Endothelial cell of umbilical vein (primary cell): Measurements from ENCODE around the gene SLC36A2. TPM values are rescaled to one million over a fixed set of nuclear protein-coding genes. Genes with fewer than 3 reads are reported as not detected.

Source experiments
- BruUV-seq: library from RNA; stranded (reverse); fragments of 400-500 nt; replicated peaks from 2 replicates; lab custom pipeline; 2021; lab: Mats Ljungman, UMichigan
- CTCF ChIA-PET: fragments of 300-600, 350-600 bp; sonication (Branson Sonifier 250); formaldehyde crosslinking; loops from one replicate; lab custom pipeline; 2021; ENCODE audit warnings: antibody characterized with exemption, inconsistent platforms; lab: Charles Lee
- POLR2A ChIA-PET: fragments of 300-600, 350-600 bp; sonication (Branson Sonifier 250); formaldehyde crosslinking; loops from one replicate; lab custom pipeline; 2021; ENCODE audit warnings: antibody characterized with exemption, inconsistent platforms; lab: Charles Lee
- DNase-seq: peaks from one replicate; pipeline ENCODE4 v3.0.0-alpha.2; 2011; ENCODE audit warnings: low read depth, low spot score
- FAIRE-seq: peaks from 2 replicates; lab custom pipeline; 2011; peaks lifted over from hg19 to GRCh38; lab: Jason Lieb, UNC
- H2AFZ ChIP-seq: 2 replicates; pipeline ENCODE4 v1.6.0; 2012; ENCODE audit warnings: low read depth, low read length, control low read depth, inconsistent platforms
- H3K27ac ChIP-seq: 2 replicates; pipeline ENCODE4 v1.5.1; 2011; ENCODE audit warnings: low read depth, mild to moderate bottlenecking, control low read depth, low read length, moderate library complexity; ENCODE audit not compliant: insufficient read depth
- H3K27me3 ChIP-seq, 2 experiments: 2 replicates each; pipeline versions ENCODE4 v1.6.0 to v1.6.1; 2011; ENCODE audit warnings: low read length in 2 of 2, mixed read lengths in 1 of 2; ENCODE audit not compliant: control insufficient read depth in 2 of 2, insufficient read depth in 2 of 2
- H3K36me3 ChIP-seq, 2 experiments: 2 replicates in 1 of 2; 3 replicates in 1 of 2; pipeline ENCODE4 v1.5.1; 2011; ENCODE audit warnings: low read length in 2 of 2, mild to moderate bottlenecking in 1 of 2, moderate library complexity in 1 of 2; ENCODE audit not compliant: control insufficient read depth in 2 of 2, insufficient read depth in 2 of 2; ENCODE audit errors: extremely low read depth in 1 of 2
- H3K4me1 ChIP-seq: 3 replicates; pipeline ENCODE4 v1.5.1; 2011; ENCODE audit warnings: mild to moderate bottlenecking, low read length; ENCODE audit not compliant: control insufficient read depth, insufficient read depth; ENCODE audit errors: extremely low read depth
- H3K4me2 ChIP-seq: 2 replicates; pipeline ENCODE4 v1.6.1; 2011; ENCODE audit warnings: low read length, control low read depth, mixed read lengths; ENCODE audit not compliant: insufficient read depth
- H3K4me3 ChIP-seq, 3 experiments: fragments of 200-600 bp in 1 of 3; sonication (generic), shearing (Covaris generic) in 1 of 3; replicated peaks in 1 of 3; 2 replicates each; pipeline ENCODE4 v1.5.1; 2011 to 2016; ENCODE audit warnings: control low read depth in 3 of 3, low read length in 3 of 3, mild to moderate bottlenecking in 2 of 3, inconsistent platforms in 1 of 3, low read depth in 1 of 3, moderate library complexity in 1 of 3; ENCODE audit not compliant: insufficient read depth in 1 of 3
- H3K79me2 ChIP-seq: 2 replicates; pipeline ENCODE4 v1.6.0; 2012; ENCODE audit warnings: low read length, inconsistent platforms; ENCODE audit not compliant: control insufficient read depth, insufficient read depth
- H3K9ac ChIP-seq: replicated peaks from 2 replicates; pipeline ENCODE3; 2011; ENCODE audit warnings: low read length, control low read depth; ENCODE audit not compliant: insufficient read depth; ENCODE audit errors: extremely low read depth
- H3K9me1 ChIP-seq: replicated peaks from 3 replicates; pipeline ENCODE4 v1.6.0; 2011; ENCODE audit warnings: mild to moderate bottlenecking, low read length; ENCODE audit not compliant: control insufficient read depth, insufficient read depth; ENCODE audit errors: extremely low read depth
- H3K9me3 ChIP-seq: replicated peaks from 2 replicates; pipeline ENCODE4 v1.5.1; 2012; ENCODE audit warnings: low read length, inconsistent platforms; ENCODE audit not compliant: control insufficient read depth, insufficient read depth
- H4K20me1 ChIP-seq: replicated peaks from 2 replicates; pipeline ENCODE3; 2011; ENCODE audit warnings: mild to moderate bottlenecking, low read length; ENCODE audit not compliant: control insufficient read depth, insufficient read depth; ENCODE audit errors: extremely low read depth
- EZH2 ChIP-seq: IDR thresholded peaks from 2 replicates; pipeline ENCODE4 v1.6.1; 2012; ENCODE audit warnings: borderline replicate concordance, low read depth, mild to moderate bottlenecking, moderate library complexity, low read length, inconsistent platforms; ENCODE audit not compliant: severe bottlenecking
- FOS ChIP-seq: IDR thresholded peaks from 2 replicates; pipeline ENCODE4 v1.6.1; 2011; ENCODE audit warnings: mild to moderate bottlenecking, low read length, moderate library complexity, borderline replicate concordance; ENCODE audit not compliant: insufficient read depth
- GATA2 ChIP-seq: IDR thresholded peaks from 2 replicates; pipeline ENCODE4 v1.7.0; 2011; ENCODE audit warnings: low read depth, mild to moderate bottlenecking, moderate library complexity, mixed read lengths, low read length; ENCODE audit not compliant: insufficient read length, insufficient read depth
- JUN ChIP-seq: IDR thresholded peaks from 2 replicates; pipeline ENCODE4 v1.6.1; 2011; ENCODE audit warnings: borderline replicate concordance, low read depth; ENCODE audit not compliant: insufficient read length, insufficient read depth
- MYC ChIP-seq: IDR thresholded peaks from one replicate; pipeline ENCODE4 v1.6.1; 2011; ENCODE audit warnings: mild to moderate bottlenecking, low read depth, low read length
- POLR2A ChIP-seq: IDR thresholded peaks from 2 replicates; pipeline ENCODE4 v1.6.1; 2012; ENCODE audit warnings: low read depth, mild to moderate bottlenecking, control low read depth, low read length
- POLR2AphosphoS5 ChIP-seq: IDR thresholded peaks from 2 replicates; pipeline ENCODE4 v1.6.1; 2012; ENCODE audit warnings: low read depth, mild to moderate bottlenecking, control low read depth, low read length, moderate library complexity; ENCODE audit not compliant: insufficient read depth
- dilution Hi-C: fragments of 300-500 bp; cut with MboI; formaldehyde crosslinking; loops from one replicate; pipeline ENCODE4 v1.15.0; 2019; ENCODE audit warnings: low sequenced_read_pairs; ENCODE audit not compliant: extremely low pct_ligation_motif_present
- intact Hi-C: fragments of 100-400 bp; cut with micrococcal nuclease; formaldehyde crosslinking; loops from one replicate; pipeline ENCODE4 v1.10.0; 2022
- polyA plus RNA-seq, 4 experiments: library from polyadenylated mRNA; depleted of rRNA in 3 of 4; stranded (reverse) in 3 of 4; unstranded in 1 of 4; fragments of >200 nt; gene quantifications; 2 replicates each; pipeline versions ENCODE4 v1.2.1 to v1.2.3, GENCODE V29; 2011 to 2012; ENCODE audit warnings: missing spikeins in 1 of 4
- total RNA-seq: library from RNA; stranded (reverse); gene quantifications from 2 replicates; pipeline ENCODE4 v1.2.3, GENCODE V29; 2021
- TF ChIP-seq, protein P1 (sequence below), 2 donors: IDR thresholded peaks; 1 replicate in 1 of 2; 2 replicates in 1 of 2; pipeline ENCODE4 v1.5.1; 2011; ENCODE audit warnings: low read length in 2 of 2, mild to moderate bottlenecking in 2 of 2, moderate library complexity in 2 of 2, control low read depth in 1 of 2, inconsistent platforms in 1 of 2, low read depth in 1 of 2; ENCODE audit not compliant: insufficient read depth in 1 of 2; ENCODE audit errors: extremely low read depth in 1 of 2
- TF ChIP-seq, protein P2 (sequence below): IDR thresholded peaks from 2 replicates; pipeline ENCODE4 v1.6.1; 2011; ENCODE audit not compliant: insufficient read depth, insufficient read length

The SLC36A2 gene
- total and polyA plus RNA-seq, 2 donors (not counting 3 experiments of a cell fraction or from before 2014, with no cell fraction given), result not detected

DNA sequence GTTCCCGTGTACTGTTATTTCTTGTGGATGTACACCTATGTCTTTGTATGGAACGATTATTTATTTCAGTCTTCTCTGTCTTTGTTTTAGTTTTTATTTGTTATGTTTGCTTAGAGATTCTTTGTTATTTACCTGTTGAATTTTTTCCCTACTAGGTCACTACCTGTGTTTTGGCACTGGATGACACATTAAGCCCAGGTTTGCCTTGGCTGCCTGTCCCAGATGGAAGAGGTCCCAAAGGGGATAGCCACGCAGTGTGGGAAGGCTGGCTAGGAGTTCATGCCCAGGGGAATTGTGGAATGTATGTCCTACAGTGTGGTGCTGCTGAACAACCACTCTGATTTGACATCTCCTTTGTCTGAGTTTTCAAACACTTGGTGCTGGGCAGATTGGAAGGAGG lies 15.6 kb upstream of the SLC36A2 start:
- H2AFZ ChIP-seq, result no peak overlapping the region
- no peak overlapping the region for H3K9ac ChIP-seq
- no peaks in the 10 kb centered on the region for H3K36me3 ChIP-seq
- no peaks in the 10 kb centered on the region for H3K79me2 ChIP-seq
- no peaks in the 10 kb centered on the region for H4K20me1 ChIP-seq
- intact Hi-C loops (no loop called here), dilution Hi-C loops (no loop called here)
- H3K27ac ChIP-seq, result no peak overlapping the region
- no peaks in the 10 kb centered on the region for H3K9me3 ChIP-seq
- ChIA-PET POLR2A (no interaction called here), CTCF (no interaction called here)
- H3K9me1 ChIP-seq, result no peaks in the 10 kb centered on the region
- H3K4me2 ChIP-seq, result no peak overlapping the region
- no peaks in the 10 kb centered on the region for H3K27me3 ChIP-seq
- no peak overlapping the region for H3K4me3 ChIP-seq
- DNase-seq, result no peak
- H3K4me1 ChIP-seq, result no peaks in the 10 kb centered on the region
- BruUV-seq, result no TSS peak
- no peak for FAIRE-seq
- TF ChIP-seq JUN (no peak), POLR2A (no peak), EZH2 (no peak), MYC (no peak), POLR2AphosphoS5 (no peak), FOS (no peak), GATA2 (no peak)
- TF ChIP-seq, protein P1, sequence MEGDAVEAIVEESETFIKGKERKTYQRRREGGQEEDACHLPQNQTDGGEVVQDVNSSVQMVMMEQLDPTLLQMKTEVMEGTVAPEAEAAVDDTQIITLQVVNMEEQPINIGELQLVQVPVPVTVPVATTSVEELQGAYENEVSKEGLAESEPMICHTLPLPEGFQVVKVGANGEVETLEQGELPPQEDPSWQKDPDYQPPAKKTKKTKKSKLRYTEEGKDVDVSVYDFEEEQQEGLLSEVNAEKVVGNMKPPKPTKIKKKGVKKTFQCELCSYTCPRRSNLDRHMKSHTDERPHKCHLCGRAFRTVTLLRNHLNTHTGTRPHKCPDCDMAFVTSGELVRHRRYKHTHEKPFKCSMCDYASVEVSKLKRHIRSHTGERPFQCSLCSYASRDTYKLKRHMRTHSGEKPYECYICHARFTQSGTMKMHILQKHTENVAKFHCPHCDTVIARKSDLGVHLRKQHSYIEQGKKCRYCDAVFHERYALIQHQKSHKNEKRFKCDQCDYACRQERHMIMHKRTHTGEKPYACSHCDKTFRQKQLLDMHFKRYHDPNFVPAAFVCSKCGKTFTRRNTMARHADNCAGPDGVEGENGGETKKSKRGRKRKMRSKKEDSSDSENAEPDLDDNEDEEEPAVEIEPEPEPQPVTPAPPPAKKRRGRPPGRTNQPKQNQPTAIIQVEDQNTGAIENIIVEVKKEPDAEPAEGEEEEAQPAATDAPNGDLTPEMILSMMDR (IDR thresholded peaks at IDR 0.05; ENCODE audit: extremely low read depth in 1 of 2, insufficient read depth in 1 of 2, low read depth in 1 of 2, low read length in 2 of 2), result no peak
- TF ChIP-seq, protein P2, sequence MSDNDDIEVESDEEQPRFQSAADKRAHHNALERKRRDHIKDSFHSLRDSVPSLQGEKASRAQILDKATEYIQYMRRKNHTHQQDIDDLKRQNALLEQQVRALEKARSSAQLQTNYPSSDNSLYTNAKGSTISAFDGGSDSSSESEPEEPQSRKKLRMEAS, result no peak
